Measurements from ENCODE around the gene CCL1. TPM values are rescaled to one million over a fixed set of nuclear protein-coding genes. Genes with fewer than 3 reads are reported as not detected.

CCL1 gene
- total and polyA plus RNA-seq, 2 experiments from 2014 or later: not detected

GRCh38 chr17:34400301-34400931, 37.4 kb upstream of the CCL1 start:
- ATAC-seq: no peak
- H3K9me3 Mint-ChIP-seq: no peaks in the 10 kb centered on the region
- H3K36me3 ChIP-seq (ENCODE audit: insufficient read depth): no peaks in the 10 kb centered on the region
- H2AFZ ChIP-seq: no peak overlapping the region
- DNase-seq (ENCODE audit: low spot score): no peak
- H3K27ac ChIP-seq (ENCODE audit: low read depth): no peak overlapping the region
- no peaks in the 10 kb centered on the region for H3F3A ChIP-seq (replicated peaks; ENCODE audit: low read depth)
- H3K4me3 ChIP-seq: no peak overlapping the region
- TF ChIP-seq EZH2 (IDR thresholded peaks at IDR 0.05; ENCODE audit: low read depth, unreplicated experiment) (no peak), EZH2phosphoT487 (IDR thresholded peaks at IDR 0.05; ENCODE audit: unreplicated experiment) (no peak), ETS1 (IDR thresholded peaks at IDR 0.05) (no peak), REST (IDR thresholded peaks at IDR 0.05; ENCODE audit: unreplicated experiment) (no peak), ZNF114 (CRISPR knock-in tag; IDR thresholded peaks at IDR 0.05) (no peak), CTCF (conservative IDR thresholded peaks at IDR 0.05; ENCODE audit: low read depth in 2 of 2) (no peak), NANOG (IDR thresholded peaks at IDR 0.05; ENCODE audit: borderline replicate concordance) (no peak), ZNF462 (CRISPR knock-in tag; IDR thresholded peaks at IDR 0.05) (no peak), POLR2AphosphoS5 (IDR thresholded peaks at IDR 0.05; ENCODE audit: low read depth) (no peak), CREB1 (CRISPR knock-in tag; IDR thresholded peaks at IDR 0.05; ENCODE audit: low read depth) (no peak)
- no peaks in the 10 kb centered on the region for H3K36me3 Mint-ChIP-seq (ENCODE audit: low read depth)
- H4K20me1 ChIP-seq (replicated peaks; ENCODE audit: insufficient read depth): no peaks in the 10 kb centered on the region
- no peak overlapping the region for H3K4me3 Mint-ChIP-seq
- no peak overlapping the region for H3K4me2 ChIP-seq
- no peak overlapping the region for H3K27ac Mint-ChIP-seq
- no peaks in the 10 kb centered on the region for H3K27me3 ChIP-seq (ENCODE audit: insufficient read depth)
- peaks cover 2% of the 10 kb centered on the region for H3K9me2 ChIP-seq (ENCODE audit: insufficient read depth)
- peaks cover 10% of the 10 kb centered on the region for H3K4me1 ChIP-seq (ENCODE audit: insufficient read depth)
- no peaks in the 10 kb centered on the region for H3K27me3 Mint-ChIP-seq (ENCODE audit: insufficient read depth, low read depth, poor library complexity)
- H3K79me2 ChIP-seq (replicated peaks; ENCODE audit: insufficient read depth): no peaks in the 10 kb centered on the region
- H3K4me1 Mint-ChIP-seq: peaks cover 22% of the 10 kb centered on the region
